Measurements from ENCODE around the gene TRIO.
"Not testable (repeated sequence)": the region's sequence is repeated elsewhere in the genome, so short reads cannot be mapped to it uniquely, and the experiment has no call there.

The TRIO gene

GRCh38 chr5:14383923-14384322 is 240.8 kb downstream of the TRIO start:
- no peak for DNase-seq (ENCODE audit: low read depth, low spot score)

GRCh38 chr5:14385019-14385418 is 241.9 kb downstream of the TRIO start:
- no peak for DNase-seq (ENCODE audit: low read depth, low spot score)

- DNase-seq (ENCODE audit: low read depth, low spot score) = no peak
Observed at GRCh38 chr5:14386884-14387624, 243.9 kb downstream of the TRIO start.

GRCh38 chr5:14388741-14389140 is 245.6 kb downstream of the TRIO start:
- no peak for DNase-seq (ENCODE audit: low read depth, low spot score)

GRCh38 chr5:14392552-14392951 is 249.4 kb downstream of the TRIO start:
- DNase-seq (ENCODE audit: low read depth, low spot score) = not testable (repeated sequence)

- no peak for DNase-seq (ENCODE audit: low read depth, low spot score)
Observed at GRCh38 chr5:14394365-14394764, 251.2 kb downstream of the TRIO start.

GRCh38 chr5:14395411-14395810 is 252.3 kb downstream of the TRIO start:
- no peak for DNase-seq (ENCODE audit: low read depth, low spot score)

GRCh38 chr5:14396066-14396465 is 252.9 kb downstream of the TRIO start:
- DNase-seq (ENCODE audit: low read depth, low spot score) = no peak

GRCh38 chr5:14396737-14397136 is 253.6 kb downstream of the TRIO start:
- DNase-seq (ENCODE audit: low read depth, low spot score) = no peak

- no peak for DNase-seq (ENCODE audit: low read depth, low spot score)
Observed at GRCh38 chr5:14397717-14398116, 254.6 kb downstream of the TRIO start.

GRCh38 chr5:14399054-14399692 is 256.0 kb downstream of the TRIO start:
- DNase-seq (ENCODE audit: low read depth, low spot score) = no peak

GRCh38 chr5:14400085-14400484 is 256.9 kb downstream of the TRIO start:
- no peak for DNase-seq (ENCODE audit: low read depth, low spot score)

- DNase-seq (ENCODE audit: low read depth, low spot score) = no peak
Observed at GRCh38 chr5:14400611-14401010, 257.5 kb downstream of the TRIO start.

- DNase-seq (ENCODE audit: low read depth, low spot score) = no peak
Observed at GRCh38 chr5:14401639-14402038, 258.5 kb downstream of the TRIO start.

- no peak for DNase-seq (ENCODE audit: low read depth, low spot score)
Observed at GRCh38 chr5:14402424-14402823, 259.3 kb downstream of the TRIO start.

- no peak for DNase-seq (ENCODE audit: low read depth, low spot score)
Observed at GRCh38 chr5:14404780-14405179, 261.6 kb downstream of the TRIO start.

GRCh38 chr5:14405267-14405666 is 262.1 kb downstream of the TRIO start:
- no peak for DNase-seq (ENCODE audit: low read depth, low spot score)

GRCh38 chr5:14405706-14406553 is 262.8 kb downstream of the TRIO start:
- no peak for DNase-seq (ENCODE audit: low read depth, low spot score)

GRCh38 chr5:14406554-14406849 is 263.4 kb downstream of the TRIO start:
- no peak for DNase-seq (ENCODE audit: low read depth, low spot score)

GRCh38 chr5:14407051-14407450 is 263.9 kb downstream of the TRIO start:
- no peak for DNase-seq (ENCODE audit: low read depth, low spot score)

GRCh38 chr5:14407746-14408175 is 264.6 kb downstream of the TRIO start:
- DNase-seq (ENCODE audit: low read depth, low spot score) = no peak

GRCh38 chr5:14408969-14409586 is 265.9 kb downstream of the TRIO start:
- no peak for DNase-seq (ENCODE audit: low read depth, low spot score)
